ENCODE data around the gene ZBTB6. TPM values are rescaled to one million over a fixed set of nuclear protein-coding genes. Genes with fewer than 3 reads are reported as not detected.

The ZBTB6 gene
- total and polyA plus RNA-seq, 2 of the 13 experiments (the other 11 are each of a cell fraction or from before 2014, with no cell fraction given), result 3.7 to 7.1 TPM

- TF ChIP-seq HOMEZ (CRISPR knock-in tag; IDR thresholded peaks at IDR 0.05; ENCODE audit: low read depth), result 0 out of 2 replicates have a peak, but pooled peaks have one; percentile 1
These were observed 52.6 kb downstream of the ZBTB6 start (continued) for GRCh38 chr9:122860319-122861142.

Small RNAs within 50 kb of the gene (small RNA-seq; reads per million reads assigned to genes)
- gene RNY1P15 (ENCODE audit: insufficient read depth in 2 of 3, insufficient read length in 3 of 3, low read depth in 2 of 3, low replicate concordance in 1 of 3) (0 reads per million in 3 experiments), gene SNORD90 (ENCODE audit: insufficient read depth in 2 of 3, insufficient read length in 3 of 3, low read depth in 2 of 3, low replicate concordance in 1 of 3) (113 to 755 (median 122) reads per million in 3 experiments)

Other genes with a start within 250 kb of the ZBTB6 start
- gene OR1L3, start 238.2 kb downstream of the ZBTB6 start, total RNA-seq (2016; rRNA removed; fragmentation: Illumina TruSeq; extraction: Trizol), result not detected in 2 replicates
- not detected in 2 replicates for gene OR1L3, start 238.2 kb downstream of the ZBTB6 start, polyA plus RNA-seq (2011; rRNA removed)
- gene OR1L4, start 189.3 kb downstream of the ZBTB6 start, total RNA-seq (2016; rRNA removed; fragmentation: Illumina TruSeq; extraction: Trizol), result not detected in 2 replicates
- not detected in 2 replicates for gene OR1L4, start 189.3 kb downstream of the ZBTB6 start, polyA plus RNA-seq (2011; rRNA removed)
- not detected in 2 replicates for gene OR1L6, start 171.0 kb downstream of the ZBTB6 start, total RNA-seq (2016; rRNA removed; fragmentation: Illumina TruSeq; extraction: Trizol)
- gene OR1L6, start 171.0 kb downstream of the ZBTB6 start, polyA plus RNA-seq (2011; rRNA removed), result not detected in 2 replicates
- not detected in 2 replicates for gene OR5C1, start 124.4 kb downstream of the ZBTB6 start, total RNA-seq (2016; rRNA removed; fragmentation: Illumina TruSeq; extraction: Trizol)
- gene OR5C1, start 124.4 kb downstream of the ZBTB6 start, polyA plus RNA-seq (2011; rRNA removed), result not detected in 2 replicates
- not detected in 2 replicates for gene OR1K1, start 113.2 kb downstream of the ZBTB6 start, total RNA-seq (2016; rRNA removed; fragmentation: Illumina TruSeq; extraction: Trizol)
- not detected in 2 replicates for gene OR1K1, start 113.2 kb downstream of the ZBTB6 start, polyA plus RNA-seq (2011; rRNA removed)
- 21.6 and 35.2 TPM in 2 replicates for gene PDCL, start 84.7 kb downstream of the ZBTB6 start, total RNA-seq (2016; rRNA removed; fragmentation: Illumina TruSeq; extraction: Trizol)
- 4.8 and 6.1 TPM in 2 replicates for gene PDCL, start 84.7 kb downstream of the ZBTB6 start, polyA plus RNA-seq (2011; rRNA removed)
- 36.4 and 42.5 TPM in 2 replicates for gene RC3H2, start 8.0 kb downstream of the ZBTB6 start, total RNA-seq (2016; rRNA removed; fragmentation: Illumina TruSeq; extraction: Trizol)
- 20.3 and 21.0 TPM in 2 replicates for gene RC3H2, start 8.0 kb downstream of the ZBTB6 start, polyA plus RNA-seq (2011; rRNA removed)
- gene ZBTB26, start 18.2 kb upstream of the ZBTB6 start, total RNA-seq (2016; rRNA removed; fragmentation: Illumina TruSeq; extraction: Trizol), result 4.5 and 5.6 TPM in 2 replicates
- 7.6 and 8.6 TPM in 2 replicates for gene ZBTB26, start 18.2 kb upstream of the ZBTB6 start, polyA plus RNA-seq (2011; rRNA removed)
- 19.1 and 26.4 TPM in 2 replicates for gene RABGAP1, start 27.7 kb upstream of the ZBTB6 start, total RNA-seq (2016; rRNA removed; fragmentation: Illumina TruSeq; extraction: Trizol)
- 16.8 and 19.3 TPM in 2 replicates for gene RABGAP1, start 27.7 kb upstream of the ZBTB6 start, polyA plus RNA-seq (2011; rRNA removed)
- gene GPR21, start 120.3 kb upstream of the ZBTB6 start, total RNA-seq (2016; rRNA removed; fragmentation: Illumina TruSeq; extraction: Trizol), result 0.29 TPM in 1 of 2 replicates, not detected in the other
- gene GPR21, start 120.3 kb upstream of the ZBTB6 start, polyA plus RNA-seq (2011; rRNA removed), result 0.18 and 0.32 TPM in 2 replicates

Data from HepG2 (cell line).